NCI-H2171 treated with DMSO at 0.1 percent for 48 hours (cell line): ENCODE results near the gene ATF7.
"Not testable (repeated sequence)": the region's sequence is repeated elsewhere in the genome, so short reads cannot be mapped to it uniquely, and the experiment has no call there.

Experiments
- DNase-seq: peaks from one replicate; lab custom pipeline; 2025; lab: John Stamatoyannopoulos, UW

ATF7 gene

GRCh38 chr12:53627919-53628318 is 1.7 kb upstream of the ATF7 start:
- no peak for DNase-seq

- DNase-seq, result peak; percentile 28
These were observed 554 bp upstream of the ATF7 start for GRCh38 chr12:53626702-53627169.

DNA sequence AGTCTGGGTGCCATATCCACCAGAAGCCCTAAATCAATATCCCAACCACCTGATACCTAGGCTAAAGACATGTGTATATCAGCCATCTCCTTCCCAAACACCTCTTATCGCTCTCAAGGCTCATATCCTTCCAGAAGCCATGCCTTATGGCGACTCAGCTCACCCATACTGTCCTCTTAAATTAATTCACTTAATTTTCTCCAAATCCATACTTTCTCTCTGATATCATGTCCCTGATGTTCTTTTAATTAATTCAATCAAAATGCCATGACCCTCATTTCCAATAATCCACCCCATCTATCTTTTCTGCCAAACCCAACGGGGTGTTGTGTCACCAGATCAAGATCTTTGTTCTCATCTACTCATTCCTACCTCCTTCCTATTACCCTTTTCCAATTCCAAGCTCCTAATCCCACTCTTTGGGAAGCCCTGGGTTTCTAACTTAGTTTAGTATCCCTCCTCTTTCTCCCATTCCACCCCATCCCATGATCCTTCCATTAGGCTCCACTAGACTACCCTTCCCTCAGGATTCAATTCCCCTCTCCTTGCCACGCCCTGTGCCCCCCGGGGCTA is 723 bp downstream of the ATF7 start:
- no peak for DNase-seq

- no peak for DNase-seq
These were observed 1.2 kb downstream of the ATF7 start for GRCh38 chr12:53624956-53625355.

- no peak for DNase-seq
These were observed 1.7 kb downstream of the ATF7 start for GRCh38 chr12:53624458-53624857.

DNA sequence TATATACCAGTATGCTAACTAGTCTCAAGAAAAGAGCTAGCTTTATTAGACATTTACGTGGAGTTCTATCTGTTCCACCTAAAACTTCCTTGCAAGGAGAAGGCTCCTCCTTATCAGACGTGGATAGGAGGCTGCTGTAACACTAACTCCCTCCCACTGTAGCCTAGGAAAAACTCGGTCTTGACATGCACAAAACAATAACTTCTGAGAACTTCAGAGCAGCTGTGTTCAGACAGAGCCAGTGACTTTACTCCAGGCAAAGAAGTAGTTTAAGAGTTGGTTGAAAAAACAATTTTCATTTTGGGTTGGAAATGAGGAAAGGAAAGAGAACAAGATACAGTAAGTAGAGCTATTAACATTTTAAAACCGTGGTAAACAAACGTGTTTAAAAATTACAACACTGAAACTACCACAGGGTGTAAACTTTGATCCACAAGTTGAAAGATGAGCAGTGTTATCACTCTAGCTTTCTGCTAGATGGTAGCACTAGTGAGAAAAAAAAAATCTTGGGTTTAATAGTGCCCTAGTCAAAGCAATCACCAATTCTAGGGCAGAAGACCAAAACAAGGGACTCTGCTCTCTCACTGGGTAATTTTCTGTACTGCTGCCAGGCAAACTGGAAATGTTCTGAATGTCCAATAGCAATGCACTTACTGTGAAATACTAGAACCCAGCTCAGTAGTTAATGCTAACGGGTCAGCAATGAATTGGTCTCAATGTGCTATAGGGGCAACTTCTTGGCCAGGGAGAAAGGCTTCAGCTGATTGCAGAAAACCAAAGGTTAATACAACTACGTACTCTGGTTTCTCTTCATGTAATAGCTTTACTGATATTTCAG is 2.4 kb downstream of the ATF7 start:
- DNase-seq, result no peak

DNA sequence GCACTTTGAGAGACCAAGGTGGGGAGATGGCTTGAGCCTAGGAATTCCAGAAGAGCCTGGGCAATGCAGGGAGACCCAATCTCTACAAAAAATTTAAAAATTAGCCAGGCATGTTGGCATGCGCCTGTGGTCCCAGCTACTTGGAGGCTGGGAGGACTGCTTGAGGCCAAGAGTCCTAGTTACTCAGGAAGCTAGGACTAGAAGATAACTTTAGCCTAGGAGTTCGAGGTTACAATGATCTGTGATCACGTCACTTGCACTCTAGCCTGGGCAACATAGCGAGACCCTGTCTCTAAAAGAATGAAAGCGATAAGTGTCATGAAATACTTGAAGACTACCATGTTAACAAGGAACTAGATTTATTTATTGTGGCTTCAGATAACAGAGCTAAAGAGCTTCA is 3.5 kb downstream of the ATF7 start:
- no peak for DNase-seq

GRCh38 chr12:53618275-53618674 is 7.9 kb downstream of the ATF7 start:
- DNase-seq, result no peak

- no peak for DNase-seq
These were observed 8.5 kb downstream of the ATF7 start for GRCh38 chr12:53617700-53618099.

- no peak for DNase-seq
These were observed 9.2 kb downstream of the ATF7 start for GRCh38 chr12:53616950-53617349.

- no peak for DNase-seq
These were observed 12.4 kb downstream of the ATF7 start for GRCh38 chr12:53613821-53614220.

GRCh38 chr12:53612978-53613377 is 13.2 kb downstream of the ATF7 start:
- DNase-seq, result no peak

GRCh38 chr12:53611304-53611703 is 14.9 kb downstream of the ATF7 start:
- no peak for DNase-seq

DNA sequence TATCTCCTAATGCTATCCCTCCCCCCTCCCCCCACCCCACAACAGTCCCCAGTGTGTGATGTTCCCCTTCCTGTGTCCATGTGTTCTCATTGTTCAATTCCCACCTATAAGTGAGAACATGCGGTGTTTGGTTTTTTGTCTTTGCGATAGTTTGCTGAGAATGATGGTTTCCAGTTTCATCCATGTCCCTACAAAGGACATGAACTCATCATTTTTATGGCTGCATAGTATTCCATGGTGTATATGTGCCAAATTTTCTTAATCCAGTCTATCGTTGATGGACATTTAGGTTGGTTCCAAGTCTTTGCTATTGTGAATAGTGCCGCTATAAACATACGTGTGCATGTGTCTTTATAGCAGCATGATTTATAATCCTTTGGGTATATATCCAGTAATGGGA is 19.5 kb downstream of the ATF7 start:
- not testable (repeated sequence) for DNase-seq

DNA sequence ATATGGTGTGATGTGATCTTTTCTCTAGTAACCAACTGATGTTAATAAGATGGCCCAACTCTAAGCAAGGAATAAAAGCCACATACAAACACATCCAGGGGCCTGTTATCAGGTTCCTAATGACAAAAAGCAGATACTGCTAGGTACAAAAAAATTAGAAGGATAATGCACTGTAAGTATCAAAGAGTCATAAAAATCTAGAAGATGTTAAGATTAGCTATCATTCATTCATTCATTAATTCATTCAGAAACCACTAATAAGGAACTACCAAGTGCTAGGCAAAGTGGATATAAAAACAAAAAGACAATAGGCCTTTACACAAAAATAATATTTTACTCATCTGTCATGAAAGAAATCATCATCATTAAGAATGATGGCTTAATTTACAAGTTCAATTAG is 21.6 kb downstream of the ATF7 start:
- DNase-seq, result no peak

DNA sequence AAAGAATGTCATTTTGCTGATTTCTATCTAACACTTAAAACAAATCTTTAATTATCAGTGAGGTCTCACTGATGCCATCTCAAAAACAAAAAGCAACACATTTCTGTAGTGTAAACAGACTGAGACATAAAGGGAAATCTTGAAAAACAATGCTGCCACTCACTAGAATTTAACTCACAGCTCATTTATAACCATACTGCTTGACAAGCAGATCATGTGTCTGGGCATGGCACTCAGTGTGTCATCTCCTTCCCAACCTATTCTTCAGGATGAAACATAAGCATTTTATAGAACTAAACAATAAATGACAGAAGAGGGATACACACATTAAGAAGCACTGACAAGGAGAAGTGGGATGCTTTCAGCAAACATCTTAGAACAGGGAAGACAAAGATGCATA is 22.4 kb downstream of the ATF7 start:
- no peak for DNase-seq

GRCh38 chr12:53603196-53603595 is 23.0 kb downstream of the ATF7 start:
- DNase-seq, result no peak

DNA sequence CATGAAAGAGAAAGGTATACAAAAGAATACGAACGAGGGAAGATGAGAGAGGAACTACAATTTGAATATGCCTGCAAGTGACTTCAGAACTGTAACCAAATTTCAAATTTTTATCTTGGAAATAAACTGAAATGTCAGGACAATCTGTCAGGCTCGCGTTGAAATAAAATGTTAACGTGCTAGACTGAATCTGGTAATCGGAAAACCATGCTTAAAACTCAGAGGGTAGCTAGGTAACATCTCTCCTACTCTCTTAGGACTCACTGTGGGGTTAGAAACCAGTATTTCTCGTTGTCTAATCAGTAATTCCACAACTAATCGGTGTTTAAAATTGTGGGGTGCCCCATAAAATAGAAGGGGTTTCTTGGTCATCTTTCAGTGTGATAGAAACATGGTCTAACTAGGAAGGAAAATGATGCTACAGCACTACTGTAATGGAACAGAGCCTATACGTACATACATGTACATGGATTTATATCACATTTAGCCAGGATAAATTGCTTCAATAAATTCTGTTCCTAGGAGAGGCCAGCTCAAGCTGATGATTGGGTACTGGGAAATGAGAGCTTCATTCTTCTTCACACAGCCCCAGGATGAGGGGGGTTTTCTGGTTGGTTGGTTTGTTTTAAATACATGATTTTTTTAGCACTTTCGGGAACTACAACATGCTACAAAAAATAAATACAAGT is 23.9 kb downstream of the ATF7 start:
- DNase-seq, result no peak

GRCh38 chr12:53601296-53601847 is 24.8 kb downstream of the ATF7 start:
- no peak for DNase-seq

- DNase-seq, result no peak
These were observed 25.5 kb downstream of the ATF7 start for GRCh38 chr12:53600490-53601295.

- DNase-seq, result no peak
These were observed 26.6 kb downstream of the ATF7 start for GRCh38 chr12:53599579-53599978.

DNA sequence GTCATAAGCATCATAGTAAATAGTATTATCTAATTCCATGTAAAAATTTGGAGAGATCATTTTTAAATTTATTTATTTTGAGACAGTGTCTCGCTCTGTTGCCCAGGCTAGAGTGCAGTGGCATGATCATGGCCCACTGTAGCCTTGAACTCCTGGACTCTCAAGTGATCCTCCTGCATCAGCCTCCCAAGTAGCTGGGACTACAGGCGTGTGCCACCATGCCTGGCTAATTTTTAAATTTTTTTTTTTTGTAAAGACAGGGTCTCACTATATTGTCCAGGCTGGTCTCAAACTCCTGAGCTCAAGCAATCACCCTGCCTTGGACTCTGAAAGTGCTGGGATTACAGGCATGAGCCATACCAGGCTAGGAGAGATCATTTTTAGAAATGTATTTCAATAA is 27.2 kb downstream of the ATF7 start:
- DNase-seq, result not testable (repeated sequence)
